ENCODE results near the gene RELB.
"Not testable (repeated sequence)": the region's sequence is repeated elsewhere in the genome, so short reads cannot be mapped to it uniquely, and the experiment has no call there.

The RELB gene

DNA sequence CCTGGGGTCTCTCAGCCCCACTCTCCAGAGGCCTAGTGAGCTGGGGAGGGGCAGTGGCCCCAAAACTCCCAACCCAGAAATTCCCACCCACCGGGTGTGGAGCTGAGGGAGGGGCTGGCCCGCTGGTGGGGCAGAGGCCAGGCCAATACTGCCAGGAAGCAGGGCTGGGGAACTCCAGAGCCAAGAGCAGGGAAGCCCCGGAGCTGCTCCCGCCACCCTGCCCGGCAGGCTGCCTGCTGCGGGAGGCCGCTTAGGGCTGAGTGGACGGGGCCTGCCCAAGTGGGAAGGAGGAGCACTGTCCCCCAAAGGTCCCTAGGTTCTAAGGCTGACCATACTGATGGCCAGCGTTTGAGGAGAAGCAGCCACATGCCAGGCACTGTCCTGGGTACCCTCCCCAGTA, 13.0 kb upstream of the RELB start:
- no peak for DNase-seq

DNA sequence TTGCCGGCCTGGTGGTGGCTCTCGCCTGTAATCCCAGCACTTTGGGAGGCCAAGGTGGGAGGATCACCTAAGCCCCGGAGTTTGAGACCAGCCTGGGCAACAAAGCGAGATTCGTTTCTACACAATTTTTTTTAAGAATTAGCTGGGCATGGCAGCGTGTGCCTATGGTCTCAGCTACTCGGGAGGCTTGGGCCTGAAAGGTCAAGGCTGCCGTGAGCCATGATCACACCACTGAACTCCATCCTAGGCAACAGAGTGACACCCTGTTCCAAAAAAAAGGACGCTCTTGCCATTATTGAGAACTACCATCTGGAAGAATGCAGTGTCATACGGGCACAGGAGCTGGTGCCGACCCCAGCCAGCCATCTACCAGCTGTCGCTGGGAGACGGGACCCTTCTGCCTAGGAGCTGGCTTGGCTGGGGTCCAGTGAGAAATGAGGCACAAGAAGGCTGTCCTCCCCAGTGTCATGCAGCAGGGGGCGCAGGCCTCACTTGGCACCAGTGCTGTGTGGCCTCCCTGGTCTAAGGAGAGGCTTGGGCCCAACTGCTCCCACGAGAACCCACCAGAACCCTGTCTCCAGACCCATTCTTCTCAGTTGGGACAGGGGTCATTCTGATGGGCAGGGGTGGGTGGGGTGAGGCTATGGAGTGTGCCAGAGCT, 12.2 kb upstream of the RELB start:
- no peak for DNase-seq

DNA sequence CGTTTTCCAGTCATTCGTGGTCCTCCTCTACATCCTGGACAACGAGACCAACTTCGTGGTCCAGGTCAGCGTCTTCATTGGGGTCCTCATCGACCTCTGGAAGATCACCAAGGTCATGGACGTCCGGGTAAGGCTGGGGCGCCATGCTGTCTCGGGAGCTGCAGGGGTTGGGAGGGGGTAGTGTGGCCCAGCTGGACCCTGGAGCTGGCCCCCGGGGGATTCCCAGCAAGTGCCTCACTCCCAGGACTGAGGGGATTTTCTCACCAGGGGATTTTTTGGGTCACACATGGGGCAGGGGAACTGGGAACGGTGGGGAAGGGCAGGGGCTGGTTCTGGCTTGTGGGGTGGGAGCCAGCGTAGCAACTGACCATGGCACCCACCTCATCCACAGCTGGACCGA, 10.8 kb upstream of the RELB start:
- DNase-seq: no peak

DNA sequence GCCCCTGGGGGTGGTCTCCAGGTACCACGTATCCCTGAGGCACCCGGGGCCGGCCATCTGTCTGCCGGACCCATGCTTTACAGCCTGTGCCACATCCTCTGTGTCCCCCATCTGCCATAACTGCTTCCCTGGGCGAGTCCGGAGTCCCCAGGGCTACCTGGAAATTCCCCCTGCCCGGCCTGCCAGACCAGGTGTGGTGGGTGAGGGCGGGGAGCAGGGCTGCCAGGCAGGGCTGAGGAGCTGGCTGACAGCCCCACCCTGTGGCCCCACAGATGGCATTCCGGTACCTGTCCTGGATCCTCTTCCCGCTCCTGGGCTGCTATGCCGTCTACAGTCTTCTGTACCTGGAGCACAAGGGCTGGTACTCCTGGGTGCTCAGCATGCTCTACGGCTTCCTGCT, 10.3 kb upstream of the RELB start:
- DNase-seq: no peak

DNA sequence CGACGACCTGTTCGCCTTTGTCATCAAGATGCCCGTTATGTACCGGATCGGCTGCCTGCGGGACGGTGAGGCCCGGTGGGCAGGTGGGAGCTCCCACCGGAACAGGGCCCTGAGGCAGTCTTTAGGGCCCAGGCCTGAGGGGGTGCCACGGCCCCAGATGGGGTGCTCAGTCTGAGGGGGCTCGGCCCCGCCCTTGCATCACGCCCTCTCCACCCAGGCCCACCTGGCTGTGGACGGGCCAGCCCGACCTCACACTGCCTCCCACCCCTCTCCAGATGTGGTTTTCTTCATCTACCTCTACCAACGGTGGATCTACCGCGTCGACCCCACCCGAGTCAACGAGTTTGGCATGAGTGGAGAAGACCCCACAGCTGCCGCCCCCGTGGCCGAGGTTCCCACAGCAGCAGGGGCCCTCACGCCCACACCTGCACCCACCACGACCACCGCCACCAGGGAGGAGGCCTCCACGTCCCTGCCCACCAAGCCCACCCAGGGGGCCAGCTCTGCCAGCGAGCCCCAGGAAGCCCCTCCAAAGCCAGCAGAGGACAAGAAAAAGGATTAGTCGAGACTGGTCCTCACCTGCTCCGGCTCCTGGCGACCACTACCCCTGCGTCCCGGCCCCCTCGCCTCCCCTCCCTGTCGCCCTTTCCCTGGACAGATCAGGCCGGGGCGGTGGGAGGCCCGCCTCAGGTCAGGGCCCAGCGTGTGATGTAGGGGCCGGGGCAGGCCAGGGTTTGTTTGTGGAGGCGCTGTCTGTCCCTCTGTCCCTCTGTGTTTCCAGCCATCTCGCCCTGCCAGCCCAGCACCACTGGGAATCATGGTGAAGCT, 8.7 kb upstream of the RELB start:
- no peak for DNase-seq

DNA sequence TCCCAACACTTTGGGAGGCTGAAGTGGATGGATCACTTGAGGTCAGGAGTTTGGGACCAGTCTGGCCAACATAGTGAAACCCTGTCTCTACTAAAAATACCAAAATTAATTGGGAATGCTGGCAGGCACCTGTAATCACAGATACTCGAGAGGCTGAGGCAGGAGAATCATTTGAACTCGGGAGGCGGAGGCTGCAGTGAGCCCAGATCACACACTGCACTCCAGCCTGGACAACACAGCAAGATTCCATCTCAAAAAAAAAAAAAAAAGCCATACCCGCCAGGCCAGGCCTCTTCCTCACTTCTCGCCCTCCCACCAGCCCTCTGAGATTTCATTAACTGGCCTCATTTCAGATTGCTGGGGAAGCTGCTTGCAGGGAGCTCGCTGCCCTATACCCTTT, 7.7 kb upstream of the RELB start:
- no peak for DNase-seq

DNA sequence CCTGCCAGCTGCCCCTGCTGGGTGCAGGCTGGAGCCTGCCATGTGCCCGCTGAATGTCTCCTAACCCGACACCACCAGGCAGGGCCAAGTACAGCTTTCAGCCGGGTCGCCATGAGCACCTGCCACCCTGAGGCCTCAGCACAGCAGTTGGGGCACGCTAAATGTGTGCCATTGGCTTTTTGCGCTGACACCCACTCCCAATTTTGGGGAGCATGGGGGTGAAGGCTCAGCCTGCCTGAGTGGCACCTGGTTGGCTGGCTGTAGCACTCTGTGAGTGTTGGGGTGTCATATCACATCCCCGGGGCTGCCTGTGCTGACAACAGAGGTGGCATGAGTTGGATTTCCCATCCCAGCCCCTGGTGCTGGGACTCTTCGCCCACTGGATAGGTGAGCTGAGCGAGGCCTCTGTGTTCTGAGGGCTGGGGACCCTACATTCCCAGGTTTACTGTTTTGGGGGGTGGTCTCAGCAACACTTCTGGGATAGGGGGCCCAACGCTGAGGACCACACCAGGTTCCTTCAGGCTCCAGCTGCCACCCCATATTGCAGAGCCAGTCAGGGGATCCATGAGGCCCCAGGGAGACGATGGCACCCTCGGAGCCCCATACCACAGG, 7.2 kb upstream of the RELB start:
- no peak for DNase-seq

DNA sequence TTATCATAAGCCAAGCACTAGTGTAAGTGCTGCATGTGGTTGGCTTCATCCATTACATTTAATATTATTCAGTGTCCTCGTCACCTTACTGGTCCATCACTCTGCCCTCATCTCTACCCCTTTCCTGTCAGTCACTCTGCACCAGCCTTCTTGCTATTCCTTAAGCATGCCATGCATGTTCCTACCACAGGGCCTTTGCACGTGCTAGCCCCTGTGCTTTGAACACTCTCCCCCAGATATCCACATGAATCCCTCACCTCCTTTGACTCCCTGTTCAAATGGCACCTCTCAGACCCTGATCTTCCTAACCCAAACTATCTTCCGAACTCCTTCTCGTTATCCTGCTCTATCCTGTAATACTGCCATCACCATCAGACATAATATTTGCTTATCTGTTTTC, 3.2 kb upstream of the RELB start:
- DNase-seq: no peak

GRCh38 chr19:44999131-44999925, 1.9 kb upstream of the RELB start:
- not testable (repeated sequence) for DNase-seq

DNA sequence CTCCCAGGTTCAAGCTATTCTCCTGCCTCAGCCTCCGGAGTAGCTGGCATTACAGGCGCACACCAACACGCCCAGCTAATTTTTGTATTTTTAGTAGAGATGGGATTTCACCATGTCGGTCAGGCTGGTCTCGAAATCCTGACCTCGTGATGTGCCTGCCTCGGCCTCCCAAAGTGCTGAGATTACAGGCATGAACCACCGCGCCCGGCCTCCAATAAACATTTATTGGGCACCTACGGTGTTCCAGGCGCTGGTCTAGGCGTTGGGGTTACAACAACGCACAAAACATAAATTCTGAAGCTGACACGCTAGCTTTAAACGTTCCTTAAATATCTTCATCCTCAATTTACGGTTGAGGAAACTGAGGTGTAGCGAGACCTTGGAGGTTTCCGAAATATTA, 599 bp upstream of the RELB start:
- DNase-seq: not testable (repeated sequence)

- DNase-seq: no peak
These were observed 2.2 kb downstream of the RELB start for GRCh38 chr19:45003485-45003884.

- no peak for DNase-seq
These were observed 4.5 kb downstream of the RELB start for GRCh38 chr19:45005787-45006186.

GRCh38 chr19:45008552-45008951, 7.3 kb downstream of the RELB start:
- DNase-seq: no peak

- no peak for DNase-seq
These were observed 8.5 kb downstream of the RELB start for GRCh38 chr19:45009625-45010255.

- no peak for DNase-seq
These were observed 9.0 kb downstream of the RELB start for GRCh38 chr19:45010306-45010705.

DNA sequence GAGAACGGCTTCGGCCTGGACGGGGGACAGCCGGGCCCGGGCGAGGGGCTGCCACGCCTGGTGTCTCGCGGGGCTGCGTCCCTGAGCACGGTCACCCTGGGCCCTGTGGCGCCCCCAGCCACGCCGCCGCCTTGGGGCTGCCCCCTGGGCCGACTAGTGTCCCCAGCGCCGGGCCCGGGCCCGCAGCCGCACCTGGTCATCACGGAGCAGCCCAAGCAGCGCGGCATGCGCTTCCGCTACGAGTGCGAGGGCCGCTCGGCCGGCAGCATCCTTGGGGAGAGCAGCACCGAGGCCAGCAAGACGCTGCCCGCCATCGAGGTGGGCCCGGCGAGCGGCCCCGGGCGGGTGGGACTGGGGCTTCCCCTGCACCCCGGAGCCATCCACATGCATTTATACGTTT, 10.7 kb downstream of the RELB start:
- no peak for DNase-seq

DNA sequence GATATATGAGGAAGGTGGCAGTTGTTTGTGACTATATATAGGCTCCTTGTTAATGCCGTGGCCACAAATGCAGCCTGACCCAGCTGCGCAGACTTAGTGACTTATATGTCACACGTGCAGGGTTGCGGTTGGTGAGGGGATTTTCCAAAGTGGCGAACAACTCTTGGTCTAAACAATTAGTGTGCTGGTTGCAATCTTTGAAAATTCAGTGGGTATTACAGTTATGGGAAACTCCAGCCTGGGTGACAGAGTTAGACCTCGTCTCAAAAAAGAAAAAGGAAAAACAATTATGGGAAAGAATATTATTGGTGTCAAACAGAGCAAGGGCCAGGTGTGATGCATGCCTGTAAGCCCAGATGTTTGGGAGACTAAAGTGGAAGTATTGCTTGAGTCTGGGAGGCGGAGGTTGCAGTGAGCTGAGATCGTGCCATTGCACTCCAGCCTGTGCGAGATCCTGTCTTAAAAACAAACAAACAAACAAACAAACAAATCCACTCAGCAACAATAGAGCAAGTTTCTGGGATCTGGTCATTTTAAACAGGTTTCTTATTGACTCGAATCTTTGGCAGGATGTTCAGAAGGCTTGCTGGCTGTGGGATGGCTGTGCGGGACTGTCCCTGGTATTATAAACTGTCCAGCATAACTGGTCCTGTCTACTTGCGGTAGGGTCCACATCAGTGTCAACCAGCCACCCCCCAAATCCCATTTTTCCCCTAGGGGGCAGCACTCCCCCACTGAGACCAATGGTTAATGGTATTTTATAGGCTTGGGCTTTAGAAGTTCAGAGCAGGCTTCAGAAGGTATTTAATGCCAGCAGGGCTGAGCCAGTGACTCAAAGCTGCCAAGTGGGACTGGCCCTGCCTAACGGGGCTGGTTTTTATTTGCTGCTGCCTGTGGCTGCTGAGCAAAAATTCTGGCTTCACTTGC, 15.4 kb downstream of the RELB start:
- peak; percentile 8 for DNase-seq

DNA sequence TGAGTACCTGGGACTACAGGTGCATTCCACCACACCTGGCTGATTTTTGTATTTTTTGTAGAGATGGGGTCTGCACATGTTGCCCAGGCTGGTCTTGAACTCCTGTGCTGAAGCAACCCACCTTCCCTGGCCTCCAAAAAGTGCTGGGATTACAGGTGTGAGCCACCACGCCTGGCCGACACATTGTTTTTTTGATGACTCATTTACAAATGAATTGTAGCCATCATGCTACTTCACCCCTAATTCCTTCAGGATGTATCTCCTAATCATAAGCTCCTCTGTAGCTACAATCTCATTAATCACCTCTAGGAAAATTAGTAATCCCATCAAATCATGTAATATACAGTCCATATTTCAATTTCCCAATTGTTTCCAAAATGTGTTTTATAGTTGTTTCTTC, 17.9 kb downstream of the RELB start:
- DNase-seq: no peak

DNA sequence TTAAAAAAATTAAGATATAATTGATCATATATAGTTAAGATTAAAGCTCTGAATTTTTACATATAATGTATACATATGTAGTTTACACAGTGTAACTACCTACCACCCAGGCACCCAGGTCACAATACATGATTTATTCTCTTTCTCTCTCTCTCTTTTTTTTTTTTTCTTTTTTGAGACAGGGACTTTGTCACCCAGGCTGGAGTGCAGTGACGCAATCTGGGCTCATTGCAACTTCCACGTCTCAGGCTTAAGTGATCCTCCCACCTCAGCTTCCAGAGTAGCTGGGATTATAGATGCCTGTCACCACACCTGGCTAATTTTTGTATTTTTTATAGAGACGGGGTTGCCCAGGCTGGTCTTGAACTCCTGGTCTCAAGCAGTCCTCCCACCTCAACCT, 18.8 kb downstream of the RELB start:
- DNase-seq: no peak

DNA sequence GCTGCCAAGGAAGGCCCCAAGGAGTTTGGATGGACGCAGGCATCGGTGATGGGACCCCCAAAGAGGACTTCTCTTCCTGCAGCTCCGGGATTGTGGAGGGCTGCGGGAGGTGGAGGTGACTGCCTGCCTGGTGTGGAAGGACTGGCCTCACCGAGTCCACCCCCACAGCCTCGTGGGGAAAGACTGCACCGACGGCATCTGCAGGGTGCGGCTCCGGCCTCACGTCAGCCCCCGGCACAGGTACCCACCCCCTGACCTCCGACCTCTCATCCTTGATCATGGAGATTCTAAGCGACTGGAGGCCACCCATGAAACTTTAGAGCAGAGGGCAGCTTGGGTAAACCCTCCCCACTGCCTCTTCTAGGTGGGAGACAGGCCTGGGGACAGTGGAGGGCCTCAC, 20.7 kb downstream of the RELB start:
- DNase-seq: no peak

DNA sequence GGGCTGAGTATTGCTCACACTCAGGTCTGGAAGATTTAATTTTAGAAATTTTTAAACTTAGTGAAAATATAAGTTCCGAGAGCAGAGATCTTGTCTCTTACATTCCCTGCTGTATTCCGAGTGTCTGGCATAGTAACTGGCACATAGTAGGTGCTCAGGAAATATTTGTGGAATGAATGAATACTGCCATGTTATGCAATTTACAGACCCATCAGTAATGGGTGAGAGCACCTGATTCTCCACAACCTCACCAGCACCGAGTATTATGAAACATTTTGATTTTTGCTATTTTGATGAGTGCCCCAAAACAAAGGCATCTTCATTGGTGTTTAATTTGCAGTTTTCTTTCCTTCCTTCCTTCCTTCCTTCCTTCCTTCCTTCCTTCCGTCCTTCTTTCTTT, 21.8 kb downstream of the RELB start:
- DNase-seq: no peak

DNA sequence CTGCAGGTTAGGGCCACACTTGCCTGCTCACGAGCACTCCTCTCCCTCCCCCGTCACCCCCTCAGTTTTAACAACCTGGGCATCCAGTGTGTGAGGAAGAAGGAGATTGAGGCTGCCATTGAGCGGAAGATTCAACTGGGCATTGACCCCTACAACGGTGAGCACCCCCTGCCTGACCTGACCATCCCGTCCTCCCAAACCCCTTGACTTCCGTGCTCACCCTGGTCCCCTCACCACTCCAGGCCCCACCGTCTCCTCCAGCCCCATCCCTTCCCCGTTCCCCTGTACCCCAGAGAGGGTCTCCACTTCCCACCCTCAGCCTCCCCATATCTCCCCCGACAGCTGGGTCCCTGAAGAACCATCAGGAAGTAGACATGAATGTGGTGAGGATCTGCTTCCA, 24.0 kb downstream of the RELB start:
- DNase-seq: no peak

Data from DMS79 treated with DMSO at 0.1 percent for 48 hours (cell line).